ENCODE measurements around the gene FAF2.
A peak's percentile ranks its signal among the peaks of the same experiment; 100 is the strongest.

The FAF2 gene

GRCh38 chr5:176530393-176530982, 82.3 kb downstream of the FAF2 start:
- no peak for DNase-seq (ENCODE audit: low read depth, low spot score)

DNA sequence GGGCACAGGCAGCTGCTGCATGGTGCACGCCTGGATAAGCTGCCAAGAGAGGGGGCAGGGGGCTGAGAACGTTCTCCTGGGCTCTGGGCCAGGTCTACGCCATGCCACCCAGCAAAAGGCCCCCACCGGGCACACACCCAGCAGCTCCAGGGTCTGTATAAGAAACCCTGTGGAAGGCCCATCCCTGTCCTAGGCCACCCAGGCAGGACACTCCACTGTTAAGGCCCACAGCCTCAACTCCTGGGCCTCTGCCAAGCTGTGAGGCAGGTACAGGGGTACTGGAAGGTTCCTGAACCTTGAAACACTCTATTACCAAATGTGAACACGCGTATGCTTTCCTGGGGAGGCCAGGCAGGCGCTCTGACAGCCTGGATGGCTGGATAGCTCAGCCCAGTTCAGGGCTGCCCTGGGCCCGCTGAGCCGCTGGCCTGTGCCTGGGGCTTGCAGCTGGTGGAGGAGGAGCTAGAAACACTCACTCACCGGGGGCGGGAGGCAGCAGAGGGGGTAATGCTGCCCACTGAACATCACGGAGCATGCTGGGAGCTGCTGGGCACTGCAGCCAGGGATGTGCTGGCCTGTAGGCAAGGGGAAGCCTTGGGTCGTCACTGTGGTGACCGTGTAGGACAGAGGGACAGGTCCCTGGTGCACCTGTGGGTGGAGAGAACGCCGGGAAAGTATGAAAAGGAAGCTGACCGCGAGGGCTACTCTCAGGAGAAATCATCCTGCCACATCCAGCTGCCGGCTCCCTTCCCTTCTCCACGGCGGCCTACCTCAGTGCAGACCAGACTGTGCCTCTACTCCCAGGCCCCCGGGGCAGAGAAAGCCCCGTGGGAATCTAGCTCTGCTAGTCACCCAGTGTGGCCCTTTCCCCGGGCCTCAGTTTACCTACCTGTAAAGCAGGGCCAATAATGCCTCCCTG, 83.1 kb downstream of the FAF2 start:
- peak; percentile 67 for DNase-seq (ENCODE audit: low read depth, low spot score)

DNA sequence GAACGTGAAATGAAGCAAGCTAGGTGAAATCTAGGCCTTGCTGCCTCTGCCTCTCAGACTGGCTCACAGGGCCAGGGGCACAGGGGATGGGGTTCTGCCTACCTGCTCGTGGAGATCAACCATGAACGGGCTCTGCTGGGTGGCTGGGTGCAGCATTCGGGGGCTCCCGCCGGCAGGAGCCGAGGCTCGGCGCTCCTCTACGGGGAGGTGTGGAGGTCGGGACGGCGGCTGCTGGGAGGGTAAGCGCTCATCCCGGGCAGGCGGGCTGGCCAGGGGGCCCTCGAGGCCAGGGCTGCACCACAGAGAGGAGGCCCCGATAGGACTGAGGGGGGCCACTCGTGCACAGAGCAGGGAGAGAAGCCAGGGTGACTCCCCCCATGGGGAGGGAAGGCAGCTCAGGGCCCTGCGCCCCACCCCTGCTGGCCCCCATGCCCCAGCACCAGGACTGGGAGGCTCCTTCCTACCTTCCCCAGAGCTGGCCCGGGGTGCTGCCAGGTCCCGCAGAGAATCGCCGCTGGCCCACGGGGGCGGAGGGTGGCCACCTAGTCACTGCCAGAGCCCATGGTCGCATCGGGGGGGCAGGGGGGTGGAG, 83.8 kb downstream of the FAF2 start:
- no peak for DNase-seq (ENCODE audit: low read depth, low spot score)

DNA sequence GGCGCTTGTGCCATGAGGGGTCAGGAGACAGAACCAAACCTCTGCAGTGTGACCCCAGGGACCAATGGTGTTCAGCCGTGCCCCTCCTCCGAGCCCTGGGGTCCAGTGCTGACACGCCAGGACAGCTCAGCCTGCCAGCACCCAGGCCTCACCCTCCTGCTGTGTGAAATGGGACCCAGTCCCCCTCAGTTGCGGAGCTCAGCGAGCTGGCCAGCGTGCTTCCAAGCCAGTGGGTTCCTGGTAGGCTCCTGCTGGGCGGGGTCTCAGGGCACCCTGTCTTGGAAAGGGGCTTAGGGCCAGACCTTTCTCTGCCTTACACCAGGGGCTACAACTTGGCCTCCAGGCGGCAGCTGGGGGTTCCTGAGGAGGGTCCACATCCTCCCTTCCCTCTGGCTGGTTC, 84.6 kb downstream of the FAF2 start:
- no peak for DNase-seq (ENCODE audit: low read depth, low spot score)

DNA sequence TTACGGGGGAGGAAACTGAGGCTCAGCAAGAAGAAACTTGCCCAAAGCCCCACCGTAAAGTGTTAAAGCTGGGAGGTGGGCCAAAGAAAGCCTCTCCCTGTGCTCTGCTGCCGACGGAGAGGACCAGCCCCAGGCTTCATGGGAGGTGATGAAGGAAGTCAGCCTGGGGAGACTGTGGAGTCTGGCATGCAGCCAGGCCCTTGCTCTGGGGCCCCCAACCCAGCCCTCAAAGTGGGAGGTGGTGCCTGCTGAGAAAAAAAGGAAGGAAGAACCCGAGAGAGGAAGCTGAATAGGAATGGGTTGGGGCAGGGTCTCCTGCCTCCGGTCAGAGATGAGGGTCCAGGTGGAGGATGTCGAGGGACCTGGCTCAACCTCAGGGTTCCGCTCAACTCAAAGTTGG, 85.2 kb downstream of the FAF2 start:
- DNase-seq (ENCODE audit: low read depth, low spot score) = no peak

DNA sequence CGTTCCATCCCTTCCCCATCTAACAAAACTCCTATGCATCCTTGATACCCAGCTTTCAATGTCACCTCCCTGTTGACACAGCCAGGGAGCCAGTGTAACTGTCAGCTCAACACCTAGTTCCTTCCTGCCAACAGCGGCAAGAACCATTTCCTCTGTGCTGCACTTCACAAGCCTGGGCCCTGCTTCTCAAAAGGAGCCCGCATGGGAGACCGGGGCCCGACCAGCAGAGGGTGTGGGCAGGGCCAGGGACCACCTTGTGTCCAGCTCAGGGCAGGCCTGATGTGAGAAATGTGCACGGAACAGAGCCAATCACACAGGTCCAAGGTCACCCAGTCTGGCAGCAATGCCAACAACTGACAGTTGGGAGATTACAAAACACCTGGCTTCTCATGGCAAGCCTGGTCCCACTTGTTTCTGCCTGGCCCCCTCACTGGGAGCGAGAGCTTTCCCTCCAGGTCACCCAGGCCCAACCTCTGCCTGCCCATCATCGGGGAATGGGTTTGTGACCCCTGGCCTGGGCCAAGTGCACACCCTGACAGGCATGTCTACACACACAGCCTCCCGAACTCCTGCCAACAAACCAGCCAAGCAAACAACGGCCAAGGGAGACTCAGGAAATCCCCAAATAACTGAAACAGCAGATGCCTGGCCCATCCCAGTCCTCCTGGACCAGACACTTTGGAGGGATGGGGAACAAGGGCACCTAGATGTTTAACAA, 85.9 kb downstream of the FAF2 start:
- no peak for DNase-seq (ENCODE audit: low read depth, low spot score)

DNA sequence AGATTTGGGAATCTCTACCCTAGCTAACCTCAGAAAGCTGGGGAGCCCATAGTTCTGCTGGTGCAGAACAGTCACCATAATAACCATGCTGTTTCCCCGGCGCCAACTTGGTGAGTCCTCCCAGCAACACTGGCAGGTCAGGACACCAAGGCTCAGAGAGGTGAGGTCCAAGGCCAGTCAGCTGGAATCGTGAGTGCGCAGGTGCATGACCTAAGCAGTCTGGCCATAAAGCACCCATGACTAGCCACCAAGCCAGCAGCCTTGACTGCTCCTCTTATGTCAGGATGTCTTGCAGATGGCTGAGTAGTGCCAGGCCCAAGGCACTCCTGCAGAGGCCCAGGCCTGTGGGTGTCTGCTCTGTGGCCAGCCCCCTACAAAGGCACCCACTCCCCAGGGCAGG, 86.5 kb downstream of the FAF2 start:
- DNase-seq (ENCODE audit: low read depth, low spot score) = no peak

DNA sequence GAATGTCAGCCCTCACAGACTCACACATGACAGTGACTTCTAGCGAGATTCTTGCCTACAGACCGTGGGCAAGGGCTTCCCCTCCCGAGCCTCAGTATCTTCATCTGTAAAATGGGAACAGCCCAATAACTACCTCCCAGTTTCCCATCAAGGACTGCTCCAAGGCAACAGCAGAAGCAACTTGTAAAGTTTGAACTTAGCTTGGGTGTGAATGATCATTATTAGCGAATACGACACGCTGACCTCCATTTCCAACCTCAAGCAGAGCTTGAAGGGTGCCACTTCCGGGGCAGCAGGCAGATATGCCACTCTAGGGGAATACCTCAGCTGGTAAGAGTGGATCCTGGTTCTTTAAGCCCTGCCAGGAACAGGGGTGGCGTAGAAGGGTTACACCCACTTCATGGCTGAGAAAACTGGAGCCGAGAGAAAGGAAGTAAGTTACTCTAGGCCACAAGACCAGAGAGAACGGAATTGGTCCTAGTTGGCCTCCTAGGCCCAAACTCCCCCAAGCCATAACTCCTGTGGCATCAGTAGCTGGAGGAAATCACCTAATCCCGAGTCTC, 87.0 kb downstream of the FAF2 start:
- no peak for DNase-seq (ENCODE audit: low read depth, low spot score)

GRCh38 chr5:176535664-176536131, 87.5 kb downstream of the FAF2 start:
- no peak for DNase-seq (ENCODE audit: low read depth, low spot score)

GRCh38 chr5:176536132-176536901, 88.1 kb downstream of the FAF2 start:
- no peak for DNase-seq (ENCODE audit: low read depth, low spot score)

- peak; percentile 96 for DNase-seq (ENCODE audit: low read depth, low spot score)
Observed at GRCh38 chr5:176536902-176537553, 88.8 kb downstream of the FAF2 start, which contains the start of gene RNF44. TSS of gene RNF44 (minus strand) at chr5:176537402. CDS start at chr5:176532472, 4,930 bp downstream.

DNA sequence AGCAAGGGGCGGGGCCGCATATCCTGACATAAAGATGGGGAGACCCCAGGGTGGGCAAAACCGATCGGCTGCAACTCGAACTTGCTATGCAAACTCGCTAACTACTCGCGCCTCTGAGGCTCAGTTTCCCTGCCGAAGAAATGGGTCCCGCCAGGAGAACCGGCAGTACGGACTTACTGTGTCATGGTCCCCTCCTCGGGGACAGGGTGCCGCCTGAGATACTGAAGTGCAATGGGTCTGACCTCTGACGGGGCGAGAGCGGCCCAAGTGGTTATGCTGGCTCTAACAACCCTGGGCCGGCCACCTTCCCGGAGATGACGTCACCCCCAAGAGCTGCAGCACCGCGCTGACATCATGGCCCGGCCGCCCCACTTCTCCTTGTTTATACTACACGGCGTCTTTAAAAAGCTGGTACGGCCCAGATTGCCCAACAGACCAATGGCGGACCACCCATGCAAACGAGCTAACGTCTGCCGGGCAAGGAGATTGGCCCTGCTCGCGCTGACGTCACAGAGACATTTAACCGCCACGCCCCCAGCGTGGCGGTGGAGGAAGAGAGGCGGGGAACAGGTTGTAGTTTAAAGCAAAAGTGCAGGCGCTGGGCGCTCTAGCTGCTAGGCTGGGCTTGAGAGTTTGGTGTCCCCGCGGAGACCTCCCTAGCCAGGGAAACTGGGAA, 89.5 kb downstream of the FAF2 start:
- DNase-seq (ENCODE audit: low read depth, low spot score) = peak; percentile 100

- no peak for DNase-seq (ENCODE audit: low read depth, low spot score)
Observed at GRCh38 chr5:176538230-176538988, 90.2 kb downstream of the FAF2 start.

GRCh38 chr5:176538989-176539384, 90.8 kb downstream of the FAF2 start:
- no peak for DNase-seq (ENCODE audit: low read depth, low spot score)

- no peak for DNase-seq (ENCODE audit: low read depth, low spot score)
Observed at GRCh38 chr5:176540476-176540899, 92.3 kb downstream of the FAF2 start.

DNA sequence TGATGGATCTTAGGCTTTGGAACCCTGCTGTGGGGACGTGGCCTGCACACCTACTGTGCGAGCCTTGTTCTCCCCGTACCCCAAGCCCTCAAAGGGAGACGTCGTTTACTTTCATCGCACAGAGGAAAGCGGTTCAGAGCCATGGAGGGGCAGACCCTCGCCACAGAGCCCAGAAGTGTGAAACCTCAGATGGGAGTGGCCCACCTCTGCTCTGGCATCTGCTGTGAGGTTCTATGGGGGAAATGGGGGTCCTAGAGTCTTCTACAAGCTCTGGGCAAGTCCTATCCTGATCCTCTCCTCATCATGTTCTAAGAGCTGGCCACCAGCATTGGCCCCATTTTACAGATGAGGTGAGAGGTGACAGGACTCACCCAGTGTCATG, 92.8 kb downstream of the FAF2 start:
- no peak for DNase-seq (ENCODE audit: low read depth, low spot score)

GRCh38 chr5:176541338-176542134, 93.4 kb downstream of the FAF2 start:
- DNase-seq (ENCODE audit: low read depth, low spot score) = no peak

- DNase-seq (ENCODE audit: low read depth, low spot score) = no peak
Observed at GRCh38 chr5:176542135-176542595, 94.0 kb downstream of the FAF2 start.
